ENCODE data around the gene FEM1A.
A peak's percentile ranks its signal among the peaks of the same experiment; 100 is the strongest.

GRCh38 chr19:4811328-4812131, 20.0 kb downstream of the FEM1A start:
- TF ChIP-seq, protein P1, sequence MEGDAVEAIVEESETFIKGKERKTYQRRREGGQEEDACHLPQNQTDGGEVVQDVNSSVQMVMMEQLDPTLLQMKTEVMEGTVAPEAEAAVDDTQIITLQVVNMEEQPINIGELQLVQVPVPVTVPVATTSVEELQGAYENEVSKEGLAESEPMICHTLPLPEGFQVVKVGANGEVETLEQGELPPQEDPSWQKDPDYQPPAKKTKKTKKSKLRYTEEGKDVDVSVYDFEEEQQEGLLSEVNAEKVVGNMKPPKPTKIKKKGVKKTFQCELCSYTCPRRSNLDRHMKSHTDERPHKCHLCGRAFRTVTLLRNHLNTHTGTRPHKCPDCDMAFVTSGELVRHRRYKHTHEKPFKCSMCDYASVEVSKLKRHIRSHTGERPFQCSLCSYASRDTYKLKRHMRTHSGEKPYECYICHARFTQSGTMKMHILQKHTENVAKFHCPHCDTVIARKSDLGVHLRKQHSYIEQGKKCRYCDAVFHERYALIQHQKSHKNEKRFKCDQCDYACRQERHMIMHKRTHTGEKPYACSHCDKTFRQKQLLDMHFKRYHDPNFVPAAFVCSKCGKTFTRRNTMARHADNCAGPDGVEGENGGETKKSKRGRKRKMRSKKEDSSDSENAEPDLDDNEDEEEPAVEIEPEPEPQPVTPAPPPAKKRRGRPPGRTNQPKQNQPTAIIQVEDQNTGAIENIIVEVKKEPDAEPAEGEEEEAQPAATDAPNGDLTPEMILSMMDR (IDR thresholded peaks at IDR 0.05 in 2 of 3, conservative IDR thresholded peaks at IDR 0.05 in 1 of 3; ENCODE audit: insufficient read depth in 2 of 3, low read depth in 1 of 3, low read length in 3 of 3): peak; percentile 86 to 92 (median 92)
- TF ChIP-seq ZNF23 (CRISPR knock-in tag; IDR thresholded peaks at IDR 0.05): no peak
- TF ChIP-seq HCFC1 (IDR thresholded peaks at IDR 0.05; ENCODE audit: low read depth, low read length): no peak
- no peak for TF ChIP-seq FOXK1 (CRISPR knock-in tag; IDR thresholded peaks at IDR 0.05; ENCODE audit: borderline replicate concordance)
- no peak for TF ChIP-seq ELF1 (tag; IDR thresholded peaks at IDR 0.05)
- no peak for TF ChIP-seq CBX8 (IDR thresholded peaks at IDR 0.05; ENCODE audit: borderline replicate concordance, extremely low read depth, low read depth, low read length, poor library complexity, severe bottlenecking)
